ENCODE data around the gene PRG3.

PRG3 gene

DNA sequence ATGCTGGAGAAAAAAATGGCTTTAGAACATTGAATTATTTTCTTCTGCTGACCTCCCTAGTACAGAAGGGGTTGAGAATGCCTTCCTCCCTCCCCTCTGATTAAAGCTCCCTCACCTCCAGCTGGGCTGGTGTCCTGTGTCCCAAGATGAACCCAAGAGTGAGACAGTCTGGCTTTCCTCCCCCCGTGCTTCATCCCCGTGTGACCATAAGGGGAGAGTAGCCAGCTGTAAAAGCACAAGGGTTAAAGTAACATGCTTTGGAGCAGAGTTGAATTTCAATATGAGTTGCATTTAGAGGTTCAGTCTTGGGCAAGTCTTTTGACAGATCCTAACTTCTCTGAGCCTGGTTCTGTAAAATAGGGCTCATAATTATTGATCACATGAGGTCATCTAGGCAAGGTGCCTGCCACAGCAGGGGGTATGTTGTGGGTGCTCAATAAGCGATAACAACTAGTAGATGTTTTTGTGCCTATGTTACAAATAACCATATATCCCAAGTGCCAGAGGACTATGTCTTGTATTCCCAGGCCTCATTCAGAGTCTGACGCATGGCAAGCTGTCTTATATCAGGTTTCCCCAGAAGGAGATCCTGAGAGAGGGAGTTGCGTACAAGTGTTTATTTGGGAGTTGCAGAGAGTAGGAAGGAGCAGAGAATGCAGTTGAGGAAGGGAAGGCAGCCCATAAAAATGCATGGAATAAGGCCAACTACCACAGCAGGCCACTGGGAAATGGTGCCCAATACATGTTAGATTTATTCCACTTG, 5.4 kb upstream of the PRG3 start:
- TF ChIP-seq, protein P1, sequence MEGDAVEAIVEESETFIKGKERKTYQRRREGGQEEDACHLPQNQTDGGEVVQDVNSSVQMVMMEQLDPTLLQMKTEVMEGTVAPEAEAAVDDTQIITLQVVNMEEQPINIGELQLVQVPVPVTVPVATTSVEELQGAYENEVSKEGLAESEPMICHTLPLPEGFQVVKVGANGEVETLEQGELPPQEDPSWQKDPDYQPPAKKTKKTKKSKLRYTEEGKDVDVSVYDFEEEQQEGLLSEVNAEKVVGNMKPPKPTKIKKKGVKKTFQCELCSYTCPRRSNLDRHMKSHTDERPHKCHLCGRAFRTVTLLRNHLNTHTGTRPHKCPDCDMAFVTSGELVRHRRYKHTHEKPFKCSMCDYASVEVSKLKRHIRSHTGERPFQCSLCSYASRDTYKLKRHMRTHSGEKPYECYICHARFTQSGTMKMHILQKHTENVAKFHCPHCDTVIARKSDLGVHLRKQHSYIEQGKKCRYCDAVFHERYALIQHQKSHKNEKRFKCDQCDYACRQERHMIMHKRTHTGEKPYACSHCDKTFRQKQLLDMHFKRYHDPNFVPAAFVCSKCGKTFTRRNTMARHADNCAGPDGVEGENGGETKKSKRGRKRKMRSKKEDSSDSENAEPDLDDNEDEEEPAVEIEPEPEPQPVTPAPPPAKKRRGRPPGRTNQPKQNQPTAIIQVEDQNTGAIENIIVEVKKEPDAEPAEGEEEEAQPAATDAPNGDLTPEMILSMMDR (conservative IDR thresholded peaks at IDR 0.05; ENCODE audit: low read length), result no peak
- no peak for TF ChIP-seq EZH2phosphoT487 (IDR thresholded peaks at IDR 0.05; ENCODE audit: borderline replicate concordance)
- H3K4me3 ChIP-seq (ENCODE audit: low read length, poor library complexity, severe bottlenecking), result no peak overlapping the region
- no peaks in the 10 kb centered on the region for H3K27me3 ChIP-seq (ENCODE audit: insufficient read depth, low read length, poor library complexity, severe bottlenecking)
- H3K9me3 ChIP-seq (ENCODE audit: insufficient read depth, low read depth, low read length), result no peaks in the 10 kb centered on the region
- H4K20me1 ChIP-seq (ENCODE audit: insufficient read depth, low read length, poor library complexity, severe bottlenecking), result no peaks in the 10 kb centered on the region
- H3K9me2 ChIP-seq (replicated peaks; ENCODE audit: low read depth, low read length), result no peaks in the 10 kb centered on the region
- H3K4me2 ChIP-seq (ENCODE audit: low read depth, low read length, poor library complexity, severe bottlenecking), result no peak overlapping the region
- no peak overlapping the region for H2AFZ ChIP-seq (ENCODE audit: low read length)
- H3K9ac ChIP-seq (ENCODE audit: low read depth, low read length, poor library complexity, severe bottlenecking), result no peak overlapping the region
- no peaks in the 10 kb centered on the region for H3F3A ChIP-seq (ENCODE audit: low read depth)
- H3K4me1 ChIP-seq (ENCODE audit: insufficient read depth, low read length, poor library complexity, severe bottlenecking), result peaks cover 8% of the 10 kb centered on the region
- H3K79me2 ChIP-seq (ENCODE audit: insufficient read depth, low read length), result no peaks in the 10 kb centered on the region
- no peaks in the 10 kb centered on the region for H3K36me3 ChIP-seq (ENCODE audit: insufficient read depth, low read length)

DNA sequence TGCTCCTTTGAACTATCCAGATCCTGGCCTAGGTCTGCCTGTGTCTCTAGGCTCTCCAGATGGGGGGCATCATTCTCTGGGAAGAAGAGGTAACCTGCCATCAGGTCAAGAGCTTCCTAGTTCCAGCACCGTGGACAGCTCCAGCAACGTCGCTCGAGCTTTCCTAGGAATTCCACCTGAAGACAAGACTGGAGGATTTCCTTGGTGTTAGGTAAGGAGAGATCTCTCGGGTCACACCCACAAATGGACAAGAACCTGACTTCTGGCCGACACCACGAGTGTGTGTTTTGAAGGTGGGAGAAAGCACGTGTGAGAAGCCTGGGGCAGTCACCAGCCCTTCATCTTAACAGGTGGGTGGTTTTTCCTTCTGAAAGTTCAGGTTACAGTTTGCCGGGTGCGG, 1.2 kb downstream of the PRG3 start:
- Histone ChIP-seq H3K9ac (ENCODE audit: low read depth, low read length, poor library complexity, severe bottlenecking) (no peak overlapping the region), H3K4me3 (ENCODE audit: low read length, poor library complexity, severe bottlenecking) (no peak overlapping the region), H3K27me3 (ENCODE audit: insufficient read depth, low read length, poor library complexity, severe bottlenecking) (no peaks in the 10 kb centered on the region), H3K9me3 (ENCODE audit: insufficient read depth, low read depth, low read length) (no peaks in the 10 kb centered on the region), H3K79me2 (ENCODE audit: insufficient read depth, low read length) (no peaks in the 10 kb centered on the region), H4K20me1 (ENCODE audit: insufficient read depth, low read length, poor library complexity, severe bottlenecking) (no peaks in the 10 kb centered on the region), H2AFZ (ENCODE audit: low read length) (no peak overlapping the region), H3K4me1 (ENCODE audit: insufficient read depth, low read length, poor library complexity, severe bottlenecking) (no peaks in the 10 kb centered on the region), H3K36me3 (ENCODE audit: insufficient read depth, low read length) (no peaks in the 10 kb centered on the region), H3K4me2 (ENCODE audit: low read depth, low read length, poor library complexity, severe bottlenecking) (no peak overlapping the region), H3K9me2 (replicated peaks; ENCODE audit: low read depth, low read length) (no peaks in the 10 kb centered on the region), H3F3A (ENCODE audit: low read depth) (no peaks in the 10 kb centered on the region)
- TF ChIP-seq, protein P1 (conservative IDR thresholded peaks at IDR 0.05; ENCODE audit: low read length), result no peak
- TF ChIP-seq EZH2phosphoT487 (IDR thresholded peaks at IDR 0.05; ENCODE audit: borderline replicate concordance), result no peak

DNA sequence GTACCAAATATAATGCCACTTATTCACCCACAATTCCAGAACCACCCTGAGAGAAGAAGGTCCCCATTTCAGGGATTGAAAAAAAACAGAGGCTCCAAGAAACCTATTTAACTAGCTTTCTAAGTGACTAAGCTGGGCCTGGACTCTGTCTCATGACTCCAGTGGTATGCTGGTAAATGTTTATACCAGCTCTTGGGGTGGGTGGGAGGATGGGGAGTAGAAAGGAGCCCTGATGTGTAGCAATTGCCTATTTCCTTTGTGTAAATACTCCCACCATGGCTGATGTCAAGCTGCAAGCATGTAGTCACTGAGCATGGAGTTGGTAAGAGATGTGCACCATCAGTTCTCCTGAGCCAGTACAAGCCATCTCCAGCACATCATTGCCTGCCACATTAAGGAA, 2.8 kb downstream of the PRG3 start:
- Histone ChIP-seq H3K9ac (ENCODE audit: low read depth, low read length, poor library complexity, severe bottlenecking) (no peak overlapping the region), H3K4me1 (ENCODE audit: insufficient read depth, low read length, poor library complexity, severe bottlenecking) (no peaks in the 10 kb centered on the region), H3K9me3 (ENCODE audit: insufficient read depth, low read depth, low read length) (no peaks in the 10 kb centered on the region), H3K9me2 (replicated peaks; ENCODE audit: low read depth, low read length) (no peaks in the 10 kb centered on the region), H4K20me1 (ENCODE audit: insufficient read depth, low read length, poor library complexity, severe bottlenecking) (no peaks in the 10 kb centered on the region), H3K27me3 (ENCODE audit: insufficient read depth, low read length, poor library complexity, severe bottlenecking) (no peaks in the 10 kb centered on the region), H3K4me2 (ENCODE audit: low read depth, low read length, poor library complexity, severe bottlenecking) (no peak overlapping the region), H2AFZ (ENCODE audit: low read length) (no peak overlapping the region), H3K79me2 (ENCODE audit: insufficient read depth, low read length) (no peaks in the 10 kb centered on the region), H3K36me3 (ENCODE audit: insufficient read depth, low read length) (no peaks in the 10 kb centered on the region), H3K4me3 (ENCODE audit: low read length, poor library complexity, severe bottlenecking) (no peak overlapping the region), H3F3A (ENCODE audit: low read depth) (no peaks in the 10 kb centered on the region)
- TF ChIP-seq EZH2phosphoT487 (IDR thresholded peaks at IDR 0.05; ENCODE audit: borderline replicate concordance), result no peak
- TF ChIP-seq, protein P1 (conservative IDR thresholded peaks at IDR 0.05; ENCODE audit: low read length), result no peak
